ENCODE measurements around the gene ARL6IP4. TPM values are rescaled to one million over a fixed set of nuclear protein-coding genes. Genes with fewer than 3 reads are reported as not detected.

Gene ARL6IP4
- total RNA-seq, 4 donors from 2014 or later, result 123 to 175 (median 156) TPM

GRCh38 chr12:122998316-122998715 lies 17.8 kb downstream of the ARL6IP4 start:
- no peak overlapping the region for H3K4me3 ChIP-seq
- intact Hi-C loops (cut with DNase I; ENCODE audit: low total_unique reads) (no loop called here), in situ Hi-C loops (cut with MboI; ENCODE audit: low sequenced_read_pairs in 4 of 4) (no loop called here)
- H3K27ac ChIP-seq, result peak overlapping the region in 1 of 4 donors; percentile 33
- peaks cover 20 to 49% of the 10 kb centered on the region in 2 donors for H3K4me1 ChIP-seq
- TF ChIP-seq POLR2A (IDR thresholded peaks at IDR 0.05), result no peak
- no peak for TF ChIP-seq CTCF (IDR thresholded peaks at IDR 0.05 in 4 of 5, conservative IDR thresholded peaks at IDR 0.05 in 1 of 5)
- DNase-seq (no peak), ATAC-seq (no peak)
- H3K36me3 ChIP-seq, result no peaks in the 10 kb centered on the region
- no peaks in the 10 kb centered on the region for H3K27me3 ChIP-seq
- no peaks in the 10 kb centered on the region for H3K9me3 ChIP-seq

GRCh38 chr12:122999196-122999946 lies 18.9 kb downstream of the ARL6IP4 start:
- intact Hi-C loops (cut with DNase I; ENCODE audit: low total_unique reads), result no loop called here

DNA sequence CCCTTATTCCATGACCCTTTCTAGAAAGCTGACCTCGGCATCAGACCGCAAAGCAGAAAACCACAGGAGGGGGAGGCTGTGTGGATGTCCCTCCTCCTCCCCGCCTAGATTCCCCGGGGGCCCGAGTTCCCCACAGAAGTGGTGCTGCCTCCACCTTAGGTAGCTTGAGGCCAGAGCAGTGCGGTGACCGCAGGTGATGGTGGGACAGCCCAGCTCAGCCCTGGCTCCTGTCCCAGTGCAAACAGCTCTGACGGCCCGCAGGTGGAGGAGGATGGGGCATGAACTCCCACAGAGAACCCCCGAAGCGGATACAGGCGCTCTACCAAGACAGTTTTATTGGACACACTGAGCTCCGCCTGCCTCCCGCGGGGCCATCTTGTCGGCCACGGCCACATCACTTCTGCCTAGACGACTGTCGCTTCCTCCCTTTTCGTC lies 19.5 kb downstream of the ARL6IP4 start:
- intact Hi-C loops (cut with DNase I; ENCODE audit: low total_unique reads) (no loop called here), in situ Hi-C loops (cut with MboI; ENCODE audit: low sequenced_read_pairs in 4 of 4) (no loop called here)
- H3K4me1 ChIP-seq, result peaks cover 19 to 39% of the 10 kb centered on the region in 2 donors
- ATAC-seq (no peak), DNase-seq (no peak)
- TF ChIP-seq CTCF (IDR thresholded peaks at IDR 0.05 in 4 of 5, conservative IDR thresholded peaks at IDR 0.05 in 1 of 5) (no peak), POLR2A (IDR thresholded peaks at IDR 0.05) (no peak)
- no peaks in the 10 kb centered on the region for H3K36me3 ChIP-seq
- no peaks in the 10 kb centered on the region for H3K27me3 ChIP-seq
- peak overlapping the region in 2 of 4 donors; percentile 33 to 65 for H3K27ac ChIP-seq
- no peak overlapping the region for H3K4me3 ChIP-seq
- no peaks in the 10 kb centered on the region for H3K9me3 ChIP-seq

More at GRCh38 chr12:122999196-122999946, 18.9 kb downstream of the ARL6IP4 start:
- in situ Hi-C loops (cut with MboI; ENCODE audit: low sequenced_read_pairs in 4 of 4), result no loop called here
- no peaks in the 10 kb centered on the region for H3K36me3 ChIP-seq
- H3K4me3 ChIP-seq, result no peak overlapping the region
- peak in 1 of 2 donors; percentile 44 for DNase-seq
- peak; percentile 7 to 28 for ATAC-seq
- H3K27ac ChIP-seq, result peak overlapping the region; percentile 6 to 65 (median 23)
- peaks cover 20 to 46% of the 10 kb centered on the region in 2 donors for H3K4me1 ChIP-seq
- TF ChIP-seq POLR2A (IDR thresholded peaks at IDR 0.05), result no peak
- TF ChIP-seq CTCF (IDR thresholded peaks at IDR 0.05 in 4 of 5, conservative IDR thresholded peaks at IDR 0.05 in 1 of 5), result no peak
- H3K9me3 ChIP-seq, result no peaks in the 10 kb centered on the region
- no peaks in the 10 kb centered on the region for H3K27me3 ChIP-seq

- intact Hi-C loops (cut with DNase I; ENCODE audit: low total_unique reads), result no loop called here
- in situ Hi-C loops (cut with MboI; ENCODE audit: low sequenced_read_pairs in 4 of 4), result no loop called here
- ATAC-seq (no peak), DNase-seq (no peak)
- no peak overlapping the region for H3K27ac ChIP-seq
- TF ChIP-seq POLR2A (IDR thresholded peaks at IDR 0.05), result no peak
- TF ChIP-seq CTCF (IDR thresholded peaks at IDR 0.05 in 4 of 5, conservative IDR thresholded peaks at IDR 0.05 in 1 of 5), result no peak
- no peak overlapping the region for H3K4me3 ChIP-seq
- no peaks in the 10 kb centered on the region for H3K27me3 ChIP-seq
- H3K9me3 ChIP-seq, result no peaks in the 10 kb centered on the region
- peaks cover 14 to 34% of the 10 kb centered on the region in 2 donors for H3K4me1 ChIP-seq
- no peaks in the 10 kb centered on the region for H3K36me3 ChIP-seq
Measured at GRCh38 chr12:123000578-123000977, 20.1 kb downstream of the ARL6IP4 start.
